Urinary bladder (tissue), 4 donors: Measurements from ENCODE around the gene PROZ. TPM values are rescaled to one million over a fixed set of nuclear protein-coding genes. Genes with fewer than 3 reads are reported as not detected.

ENCODE experiments used
- DNase-seq: peaks from one replicate; pipeline ENCODE4 v3.0.0-alpha.2; 2015; ENCODE audit errors: extremely low spot score
- H3K27ac ChIP-seq: one replicate; pipeline ENCODE4 v1.5.1; 2013; ENCODE audit warnings: low read depth, mild to moderate bottlenecking, moderate library complexity
- H3K36me3 ChIP-seq: one replicate; pipeline ENCODE4 v1.6.1; 2013; ENCODE audit warnings: mild to moderate bottlenecking, moderate library complexity; ENCODE audit not compliant: insufficient read depth
- H3K4me1 ChIP-seq: one replicate; pipeline ENCODE4 v1.6.1; 2013; ENCODE audit warnings: mild to moderate bottlenecking, moderate library complexity; ENCODE audit not compliant: insufficient read depth
- H3K4me3 ChIP-seq: one replicate; pipeline ENCODE4 v1.5.1; 2013; ENCODE audit warnings: low read depth, low read length
- WGBS: extraction: QIAGEN DNeasy Blood & Tissue Kit; methylation state at CpG from one replicate; pipeline ENCODE4 v1.1.7; 2013; 5-methylcytosine and 5-hydroxymethylcytosine counted together
- polyA plus RNA-seq: library from polyadenylated mRNA; stranded (reverse); fragments of 200-250 nt; gene quantifications from one replicate; pipeline ENCODE4 v1.2.3, GENCODE V29; 2013
- total RNA-seq: library from RNA; depleted of rRNA; stranded (reverse); fragments of >200 nt; gene quantifications from one replicate; pipeline ENCODE4 v1.2.3, GENCODE V29; 2014
- donor health status: healthy with polysubstance abuse.
- donor health status: healthy.

The PROZ gene
- total and polyA plus RNA-seq, 2 donors: not detected

- Histone ChIP-seq H3K4me1 (no peaks in the 10 kb centered on the region), H3K36me3 (peaks cover 11% of the 10 kb centered on the region), H3K4me3 (no peak overlapping the region), H3K27ac (no peak overlapping the region)
- WGBS: 89% methylated on average over 9 of the region's 9 CpGs
- DNase-seq: no peak
Observed at GRCh38 chr13:113196970-113197737, 38.7 kb downstream of the PROZ start.

GRCh38 chr13:113201815-113202214 lies 43.4 kb downstream of the PROZ start:
- peaks cover 4% of the 10 kb centered on the region for H3K36me3 ChIP-seq
- H3K4me3 ChIP-seq: no peak overlapping the region
- no peak for DNase-seq
- 75% methylated on average over 2 of the region's 2 CpGs for WGBS
- no peaks in the 10 kb centered on the region for H3K4me1 ChIP-seq
- H3K27ac ChIP-seq: no peak overlapping the region

GRCh38 chr13:113202912-113203311 lies 44.5 kb downstream of the PROZ start:
- Histone ChIP-seq H3K4me1 (no peaks in the 10 kb centered on the region), H3K27ac (no peak overlapping the region), H3K4me3 (no peak overlapping the region), H3K36me3 (peaks cover 4% of the 10 kb centered on the region)
- 89% methylated on average over 4 of the region's 4 CpGs for WGBS
- DNase-seq: no peak

- Histone ChIP-seq H3K4me3 (no peak overlapping the region), H3K4me1 (no peaks in the 10 kb centered on the region), H3K27ac (no peak overlapping the region), H3K36me3 (peaks cover 4% of the 10 kb centered on the region)
- DNase-seq: no peak
- 80% methylated on average over 12 of the region's 12 CpGs for WGBS
Observed at GRCh38 chr13:113203507-113204377, 45.3 kb downstream of the PROZ start.

GRCh38 chr13:113204378-113204734 lies 45.9 kb downstream of the PROZ start:
- no peak overlapping the region for H3K27ac ChIP-seq
- H3K36me3 ChIP-seq: no peaks in the 10 kb centered on the region
- 89% methylated on average over 5 of the region's 5 CpGs for WGBS
- H3K4me3 ChIP-seq: no peak overlapping the region
- DNase-seq: no peak
- no peaks in the 10 kb centered on the region for H3K4me1 ChIP-seq

- 78% methylated on average over 5 of the region's 5 CpGs for WGBS
- H3K4me1 ChIP-seq: no peaks in the 10 kb centered on the region
- DNase-seq: no peak
- no peaks in the 10 kb centered on the region for H3K36me3 ChIP-seq
- H3K27ac ChIP-seq: no peak overlapping the region
- H3K4me3 ChIP-seq: no peak overlapping the region
Observed at GRCh38 chr13:113205428-113205931, 47.0 kb downstream of the PROZ start.

- H3K4me1 ChIP-seq: no peaks in the 10 kb centered on the region
- DNase-seq: no peak
- WGBS: 46% methylated on average over 3 of the region's 3 CpGs
- H3K36me3 ChIP-seq: no peaks in the 10 kb centered on the region
- H3K27ac ChIP-seq: no peak overlapping the region
- H3K4me3 ChIP-seq: peak overlapping the region; percentile 97
Observed at GRCh38 chr13:113207460-113207859, 49.0 kb downstream of the PROZ start.

- under 1% methylated on average over 44 of the region's 44 CpGs for WGBS
- no peaks in the 10 kb centered on the region for H3K4me1 ChIP-seq
- no peaks in the 10 kb centered on the region for H3K36me3 ChIP-seq
- H3K27ac ChIP-seq: peak overlapping the region; percentile 97
- peak overlapping the region; percentile 97 for H3K4me3 ChIP-seq
- no peak for DNase-seq
Observed at GRCh38 chr13:113207890-113208420, 49.5 kb downstream of the PROZ start.

- Histone ChIP-seq H3K4me1 (no peaks in the 10 kb centered on the region), H3K27ac (peak within 1 kb of the TSS; percentile 97), H3K36me3 (no peaks in the 10 kb centered on the region), H3K4me3 (peak within 1 kb of the TSS; percentile 97)
- under 1% methylated on average over 97 of the region's 103 CpGs for WGBS
- DNase-seq: peak; percentile 84
Observed at GRCh38 chr13:113208421-113209335, 50.2 kb downstream of the PROZ start, which contains the start of gene PCID2. Gene PCID2 (minus strand): TSS chr13:113208669. CDS start chr13:113208634, 35 bp downstream.

- Histone ChIP-seq H3K4me3 (peak within 1 kb of the TSS; percentile 97), H3K4me1 (no peaks in the 10 kb centered on the region), H3K36me3 (no peaks in the 10 kb centered on the region), H3K27ac (peak within 1 kb of the TSS; percentile 97)
- WGBS: under 1% methylated on average over 63 of the region's 66 CpGs
- peak; percentile 15 for DNase-seq
Observed at GRCh38 chr13:113209336-113209758, 50.9 kb downstream of the PROZ start, which contains the start of gene CUL4A. Gene CUL4A (plus strand): TSS chr13:113209613. CDS start chr13:113209628, 15 bp downstream.

- H3K4me1 ChIP-seq: no peaks in the 10 kb centered on the region
- DNase-seq: no peak
- H3K27ac ChIP-seq: peak overlapping the region; percentile 97
- WGBS: under 1% methylated on average over 67 of the region's 67 CpGs
- peak overlapping the region; percentile 97 for H3K4me3 ChIP-seq
- H3K36me3 ChIP-seq: no peaks in the 10 kb centered on the region
Observed at GRCh38 chr13:113209759-113210421, 51.4 kb downstream of the PROZ start.

GRCh38 chr13:113210833-113211232 lies 52.4 kb downstream of the PROZ start:
- 91% methylated on average over 6 of the region's 6 CpGs for WGBS
- H3K36me3 ChIP-seq: no peaks in the 10 kb centered on the region
- no peak overlapping the region for H3K27ac ChIP-seq
- H3K4me3 ChIP-seq: no peak overlapping the region
- DNase-seq: no peak
- no peaks in the 10 kb centered on the region for H3K4me1 ChIP-seq
